Umbilical cord (tissue), 2 donors: Measurements from ENCODE around the gene PIRT. TPM values are rescaled to one million over a fixed set of nuclear protein-coding genes. Genes with fewer than 3 reads are reported as not detected.

ENCODE experiments used
- DNase-seq: peaks from one replicate; pipeline ENCODE4 v3.0.0-alpha.2; 2015; ENCODE audit warnings: low spot score
- total RNA-seq: library from RNA; depleted of rRNA; stranded (reverse); fragments of >200 nt; gene quantifications from one replicate; pipeline ENCODE4 v1.2.3, GENCODE V29; 2014; ENCODE audit warnings: low replicate concordance; ENCODE audit not compliant: insufficient read depth

PIRT gene
- total RNA-seq, 1 donor from 2014 or later: 0.24 TPM

DNA sequence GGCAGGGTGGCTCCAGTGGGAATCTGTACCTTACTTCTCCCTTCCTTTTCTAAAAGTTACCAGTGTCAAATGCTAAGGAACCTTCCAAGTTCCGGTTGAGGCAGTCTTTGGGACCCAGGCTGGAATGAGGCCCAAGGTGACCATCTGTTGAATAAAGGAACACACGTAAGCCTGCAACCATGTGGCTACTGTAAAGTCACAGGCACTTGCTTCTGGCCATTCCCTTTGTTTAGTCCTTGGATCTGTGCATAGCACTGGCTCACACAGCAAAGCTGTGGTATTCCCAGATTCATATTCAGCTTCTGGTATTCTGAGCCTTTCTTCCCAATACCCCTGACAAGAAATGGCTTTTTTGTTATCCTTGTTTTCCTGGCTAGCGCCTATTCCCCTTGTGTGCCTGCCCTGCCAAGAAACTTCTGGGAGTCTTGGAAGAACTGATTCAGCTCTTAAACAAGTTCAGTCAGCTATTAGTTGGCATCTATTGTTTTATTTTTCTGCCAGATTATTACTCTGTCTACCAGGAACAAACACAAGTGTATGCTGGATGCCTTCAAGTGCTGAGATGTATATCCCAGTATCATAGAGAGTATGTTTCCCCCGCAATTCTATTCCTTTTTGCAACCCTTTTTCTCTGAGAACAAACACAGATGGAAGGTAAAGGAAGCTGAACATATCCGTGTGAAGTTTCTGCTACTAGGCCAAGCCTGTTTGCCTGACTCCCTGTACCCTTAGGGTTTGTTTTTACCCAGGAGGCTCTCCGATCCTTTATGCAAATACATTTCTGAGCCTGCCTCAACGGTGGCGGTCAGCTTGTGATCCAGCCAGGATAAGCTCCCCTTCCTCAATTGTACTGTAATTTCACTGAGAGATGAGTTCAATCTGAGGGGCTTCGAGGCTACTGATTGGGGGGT is 47.1 kb downstream of the PIRT start:
- DNase-seq: no peak

DNA sequence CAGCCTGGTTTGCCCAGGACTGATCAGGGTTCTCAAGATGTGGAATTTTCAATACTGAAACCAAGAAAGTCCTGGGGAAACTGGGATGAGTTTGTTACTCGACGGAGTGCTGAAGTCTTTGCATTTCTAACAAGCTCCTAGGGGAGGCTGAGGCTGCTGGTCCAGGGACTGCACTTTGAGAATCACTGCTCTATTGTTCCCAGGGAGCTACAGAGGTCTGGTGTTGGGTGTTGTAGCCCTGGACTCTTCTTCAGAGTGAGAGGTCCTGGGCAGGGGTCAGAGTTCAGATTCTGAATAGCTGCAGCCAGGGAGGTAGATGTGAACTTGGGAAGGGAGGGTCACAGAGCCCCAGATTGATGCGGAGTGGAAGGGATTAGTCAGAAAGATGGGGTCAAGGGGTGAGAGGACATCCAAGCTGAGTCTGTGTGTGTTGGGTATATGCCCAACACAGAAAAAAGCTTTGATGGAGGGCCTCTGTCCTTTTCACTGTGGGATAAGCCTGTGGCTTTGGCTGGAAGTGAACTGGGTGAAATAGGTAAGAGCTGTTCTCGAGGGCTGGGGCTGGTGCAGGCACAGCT is 48.1 kb downstream of the PIRT start:
- no peak for DNase-seq

DNA sequence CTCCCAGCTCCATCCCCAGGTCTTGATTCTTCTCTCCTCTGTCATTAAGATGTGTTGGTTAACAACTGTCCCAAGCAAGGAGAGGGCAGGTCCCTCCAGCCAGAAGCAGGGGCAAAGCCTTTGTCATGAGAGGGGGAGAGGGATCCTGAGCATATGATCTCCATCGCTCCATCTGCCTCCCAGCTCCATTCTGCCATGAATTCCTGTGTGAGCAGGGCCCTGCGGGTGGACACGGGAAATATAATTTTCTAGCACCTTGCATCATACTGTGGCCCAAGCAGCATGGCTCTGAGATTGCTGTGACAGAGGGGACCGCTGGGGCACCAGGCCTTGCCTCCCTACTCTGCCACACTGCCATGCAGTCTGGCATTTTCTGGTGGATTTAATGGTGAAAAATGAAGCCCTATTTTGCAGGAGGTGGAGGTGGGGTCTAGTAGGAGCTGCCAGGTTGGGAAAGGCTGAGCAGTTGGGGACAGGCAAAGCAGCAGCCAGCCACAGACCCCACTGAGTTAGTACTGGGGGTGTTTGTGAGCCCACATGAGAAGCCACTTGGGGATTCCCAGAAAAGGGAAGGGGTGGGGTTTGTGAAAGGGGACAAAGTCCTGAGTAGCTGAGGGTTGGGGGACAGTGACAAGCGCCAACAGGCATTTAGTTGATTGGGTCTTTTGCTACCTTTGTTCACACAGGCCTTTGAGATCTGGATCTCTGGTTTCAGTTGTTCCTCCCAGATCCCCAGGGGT is 50.4 kb downstream of the PIRT start:
- DNase-seq: no peak

DNA sequence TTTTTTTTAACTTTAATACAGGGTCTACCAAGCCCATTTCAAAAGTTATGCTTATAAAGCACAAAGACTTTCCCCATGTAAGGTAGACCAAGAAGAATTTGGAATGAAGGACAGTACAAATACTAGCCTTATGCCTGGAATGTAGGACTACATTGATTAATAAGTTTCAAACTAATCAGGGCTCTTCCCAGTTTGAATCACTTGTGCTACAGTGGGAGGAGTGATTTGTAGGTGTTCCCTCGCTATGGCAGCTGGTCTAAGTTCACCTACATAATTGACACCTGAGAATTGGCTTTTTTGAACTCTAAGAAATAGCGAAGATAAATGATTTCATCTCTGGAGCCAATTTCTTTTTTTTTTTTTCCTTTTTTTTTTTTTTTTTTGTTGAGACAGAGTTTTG is 52.6 kb downstream of the PIRT start:
- DNase-seq: no peak

DNA sequence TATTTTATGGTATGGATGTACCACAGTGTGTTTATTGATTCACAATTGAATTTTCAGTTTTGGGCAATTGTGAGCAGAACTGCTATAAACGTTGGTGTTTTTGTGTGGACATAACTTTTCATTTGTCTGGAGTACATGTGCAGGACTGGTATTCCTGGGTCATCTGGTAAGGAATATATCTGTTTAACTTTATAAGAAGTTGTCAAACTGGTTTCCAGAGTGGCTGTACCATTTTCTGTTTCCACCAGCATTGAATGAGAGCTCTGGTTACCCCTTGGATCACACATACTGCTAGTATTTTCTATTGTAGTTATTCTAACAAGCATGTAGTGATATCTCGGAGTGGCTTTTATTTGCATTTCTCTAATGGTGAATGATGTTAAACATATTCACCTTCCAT is 58.3 kb downstream of the PIRT start:
- no peak for DNase-seq

DNA sequence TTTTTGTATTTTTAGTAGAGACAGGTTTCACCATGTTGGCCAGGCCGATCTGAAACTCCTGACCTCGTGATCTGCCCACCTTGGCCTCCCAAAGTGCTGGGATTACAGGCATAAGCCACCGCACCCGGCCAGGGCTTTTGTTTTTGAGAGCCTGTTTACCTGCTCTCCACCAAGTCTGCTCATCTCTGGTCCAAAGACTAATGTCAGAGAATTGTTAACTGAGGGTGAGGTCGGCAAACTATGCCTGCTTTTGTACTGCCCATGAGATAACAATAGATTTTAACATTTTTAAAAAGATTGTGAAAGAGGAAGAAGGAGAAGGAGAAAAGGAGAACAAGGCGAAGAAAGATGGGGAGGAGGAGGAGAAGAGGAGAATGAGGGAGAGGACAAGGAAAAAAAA is 60.0 kb downstream of the PIRT start:
- DNase-seq: no peak

DNA sequence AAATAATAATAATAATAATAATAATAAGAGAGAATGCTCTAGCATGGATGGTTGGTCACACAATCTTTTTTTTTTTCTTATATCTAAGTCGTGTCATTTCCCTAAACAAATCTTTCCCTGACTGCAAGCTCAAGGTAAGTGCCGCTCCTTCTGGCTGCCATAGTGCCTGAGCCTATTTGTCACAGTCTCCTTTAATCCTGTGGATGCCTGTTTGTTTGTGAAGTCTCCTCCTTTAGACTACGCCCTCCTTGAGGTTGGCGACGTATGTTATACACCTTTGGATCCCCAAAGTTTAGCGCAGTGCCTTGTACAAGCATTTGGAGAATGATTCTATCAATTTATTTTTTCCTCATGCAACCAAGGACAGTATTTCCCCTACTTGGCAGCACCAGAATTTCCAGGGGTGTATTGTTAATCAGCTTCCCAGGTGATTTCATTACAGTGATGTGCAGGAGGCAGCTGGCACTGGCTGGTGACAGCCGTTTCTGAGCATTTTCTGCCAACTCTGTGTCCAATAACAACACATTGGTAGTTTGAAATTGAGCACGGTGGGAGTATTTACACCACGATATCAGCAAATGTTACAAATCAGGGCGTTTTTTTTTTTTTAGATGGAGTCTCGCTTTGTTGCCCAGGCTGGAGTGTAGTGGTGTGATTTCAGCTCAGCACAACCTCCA is 60.6 kb downstream of the PIRT start:
- DNase-seq: no peak

DNA sequence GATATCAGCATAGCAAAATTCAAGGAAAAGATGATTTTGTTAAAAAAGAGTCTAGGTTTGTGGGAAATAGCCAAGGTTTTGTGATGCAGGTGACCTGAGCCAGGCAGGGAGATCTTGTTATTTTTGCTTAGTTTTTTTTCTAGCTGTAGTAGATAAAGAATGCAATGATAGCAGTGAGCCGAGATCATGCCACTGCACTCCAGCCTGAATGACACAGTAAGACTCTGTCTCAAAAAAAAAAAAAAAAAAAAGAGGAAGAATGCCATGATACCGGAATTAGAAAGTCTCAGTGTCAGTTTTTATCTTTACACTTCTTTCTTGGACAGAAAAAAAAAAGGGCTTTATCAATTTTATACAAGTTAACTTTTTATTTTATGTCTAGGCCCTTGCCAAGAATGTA is 61.5 kb downstream of the PIRT start:
- DNase-seq: no peak

DNA sequence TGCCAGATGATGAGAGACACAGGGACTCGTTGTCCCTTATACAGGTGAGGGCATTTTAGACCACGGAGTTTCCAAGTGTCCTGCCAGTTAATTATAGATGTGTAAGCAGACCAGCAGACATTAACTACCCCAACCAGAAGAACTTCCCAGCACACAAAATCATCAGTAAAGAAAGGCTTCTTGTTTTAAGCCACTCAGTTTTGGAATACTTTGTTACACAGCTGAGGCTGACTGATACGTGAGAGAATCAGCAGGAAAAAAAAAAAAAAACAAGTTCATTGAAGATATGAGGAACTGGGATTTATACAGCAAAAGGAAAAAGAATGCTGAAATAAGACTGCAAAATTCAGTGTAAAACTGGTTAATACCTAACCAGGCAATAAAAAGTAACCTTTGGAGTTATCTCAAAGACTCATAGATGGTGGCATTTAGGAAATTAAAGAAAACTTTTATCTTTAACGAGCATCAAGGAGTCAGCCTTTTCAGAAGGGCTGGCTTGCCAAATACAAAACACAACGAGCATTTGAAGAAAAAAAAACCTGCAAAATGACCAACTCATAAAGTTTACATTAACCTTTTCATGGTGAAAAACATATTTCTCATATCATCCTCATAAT is 62.0 kb downstream of the PIRT start:
- DNase-seq: no peak

DNA sequence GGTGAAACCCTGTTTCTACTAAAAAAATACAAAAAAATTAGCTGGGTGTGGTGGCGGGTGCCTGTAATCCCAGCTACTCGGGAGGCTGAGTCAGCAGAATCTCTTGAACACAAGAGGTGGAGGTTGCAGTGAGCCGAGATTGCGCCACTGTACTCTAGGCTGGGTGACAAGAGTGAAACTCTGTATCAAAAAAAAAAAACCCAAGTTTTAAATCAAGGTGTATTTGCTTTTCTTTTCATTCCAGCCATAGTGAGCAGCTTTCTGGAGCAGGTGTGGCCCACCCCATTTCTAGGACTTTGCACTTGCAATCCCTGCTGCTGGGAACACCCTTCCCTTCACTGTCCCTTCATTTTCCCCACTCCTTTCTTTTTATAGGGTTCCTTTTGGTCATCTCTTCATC is 62.8 kb downstream of the PIRT start:
- DNase-seq: no peak

DNA sequence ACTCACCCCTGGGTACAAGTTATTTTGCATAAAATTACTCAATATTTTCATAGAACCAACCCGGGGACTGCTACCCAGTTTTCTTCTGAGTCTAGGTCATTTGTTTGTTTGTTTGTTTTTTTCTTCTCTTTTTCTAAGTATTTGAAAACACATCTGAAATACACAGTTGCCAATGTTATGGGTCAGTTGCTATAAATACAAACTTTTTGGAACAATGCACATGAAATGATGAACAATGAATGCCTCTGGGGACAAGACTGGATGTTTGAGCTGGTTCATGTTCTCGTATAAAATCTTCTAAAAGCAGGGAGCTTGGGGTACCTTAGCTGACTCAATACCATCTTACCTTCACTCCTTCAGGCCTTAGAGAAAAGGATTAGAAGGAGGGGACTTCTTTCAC is 64.5 kb downstream of the PIRT start:
- DNase-seq: no peak

Other genes with a start within 250 kb of the PIRT start
- gene MYH3, start 180.8 kb downstream of the PIRT start, total RNA-seq: 12.0 TPM
- 57.8 TPM for gene SCO1, start 140.6 kb downstream of the PIRT start, total RNA-seq
- gene ADPRM, start 140.5 kb downstream of the PIRT start, total RNA-seq: 18.3 TPM
- gene TMEM220, start 108.1 kb downstream of the PIRT start, total RNA-seq: 20.0 TPM
- gene TMEM238L, start 34.0 kb downstream of the PIRT start, total RNA-seq: not detected